GM11168 (cell line): ENCODE data around the gene GPR62.
"Not testable (repeated sequence)": the region's sequence is repeated elsewhere in the genome, so short reads cannot be mapped to it uniquely, and the experiment has no call there.

ENCODE experiments used
- in situ Hi-C: fragments of 300-500 bp; cut with MboI; formaldehyde crosslinking; loops from one replicate; pipeline ENCODE4 v1.12.0; 2022; ENCODE audit warnings: low sequenced_read_pairs; ENCODE audit not compliant: unreplicated experiment

GPR62 gene

GRCh38 chr3:51955175-51955892 lies at the start of gene GPR62:
Gene GPR62 (plus strand): TSS chr3:51955381. CDS start chr3:51955653, 272 bp downstream.
- in situ Hi-C loops: no loop called here

- in situ Hi-C loops: no loop called here
Measured at GRCh38 chr3:51908026-51908425, 47.2 kb upstream of the GPR62 start.

- in situ Hi-C loops: no loop called here
Measured at GRCh38 chr3:51916418-51916817, 38.8 kb upstream of the GPR62 start.

GRCh38 chr3:51921081-51921578 lies 34.1 kb upstream of the GPR62 start:
- in situ Hi-C loops: no loop called here

GRCh38 chr3:51927061-51927977 lies 27.9 kb upstream of the GPR62 start:
- in situ Hi-C loops: no loop called here

- in situ Hi-C loops: no loop called here
Measured at GRCh38 chr3:51928438-51928837, 26.7 kb upstream of the GPR62 start.

- in situ Hi-C loops: not testable (repeated sequence)
Measured at GRCh38 chr3:51928981-51929380, 26.2 kb upstream of the GPR62 start.

GRCh38 chr3:51929420-51930003 lies 25.7 kb upstream of the GPR62 start:
- in situ Hi-C loops: no loop called here

- in situ Hi-C loops: no loop called here
Measured at GRCh38 chr3:51930439-51930838, 24.7 kb upstream of the GPR62 start.

- in situ Hi-C loops: no loop called here
Measured at GRCh38 chr3:51931756-51932155, 23.4 kb upstream of the GPR62 start.

- in situ Hi-C loops: no loop called here
Measured at GRCh38 chr3:51932471-51933370, 22.5 kb upstream of the GPR62 start.

GRCh38 chr3:51933471-51934138 lies 21.6 kb upstream of the GPR62 start:
- in situ Hi-C loops: no loop called here

- in situ Hi-C loops: no loop called here
Measured at GRCh38 chr3:51934139-51934850, 20.9 kb upstream of the GPR62 start.

- in situ Hi-C loops: no loop called here
Measured at GRCh38 chr3:51934991-51935885, 19.9 kb upstream of the GPR62 start.

GRCh38 chr3:51935886-51936755 lies 19.1 kb upstream of the GPR62 start:
- in situ Hi-C loops: no loop called here

- in situ Hi-C loops: no loop called here
Measured at GRCh38 chr3:51937014-51937413, 18.2 kb upstream of the GPR62 start.
